T-helper 2 cell treated with Interferon-gamma antibody and Interleukin-4, amounts not matched to agents 100 ng/mL and 5 ng/mL, for 36 hours (primary cell): ENCODE results near the gene RBBP6. TPM values are rescaled to one million over a fixed set of nuclear protein-coding genes. Genes with fewer than 3 reads are reported as not detected.
"Not testable (repeated sequence)": the region's sequence is repeated elsewhere in the genome, so short reads cannot be mapped to it uniquely, and the experiment has no call there.

Experiments
- intact Hi-C: fragments of 100-400 bp; cut with micrococcal nuclease; formaldehyde crosslinking; loops from one replicate; pipeline ENCODE4 v1.15.1; 2023
- total RNA-seq: library from RNA; stranded (reverse); gene quantifications from 2 replicates; pipeline ENCODE4 v1.2.3, GENCODE V29; 2022

Gene RBBP6
- total RNA-seq, 1 donor from 2014 or later, result 64.1 TPM

- intact Hi-C loops, result no loop called here
These were observed 13.4 kb downstream of the RBBP6 start for GRCh38 chr16:24552705-24553246.

GRCh38 chr16:24553983-24554382 is 14.6 kb downstream of the RBBP6 start:
- intact Hi-C loops, result no loop called here

GRCh38 chr16:24555346-24555872 is 16.0 kb downstream of the RBBP6 start:
- intact Hi-C loops, result no loop called here

- intact Hi-C loops, result no loop called here
These were observed 23.4 kb downstream of the RBBP6 start for GRCh38 chr16:24562811-24563210.

- intact Hi-C loops, result no loop called here
These were observed 29.0 kb downstream of the RBBP6 start for GRCh38 chr16:24568392-24568791.

GRCh38 chr16:24571096-24571495 is 31.7 kb downstream of the RBBP6 start:
- intact Hi-C loops, result no loop called here

GRCh38 chr16:24572069-24572468 is 32.7 kb downstream of the RBBP6 start:
- intact Hi-C loops, result no loop called here

GRCh38 chr16:24573141-24573540 is 33.8 kb downstream of the RBBP6 start:
- intact Hi-C loops, result no loop called here

- intact Hi-C loops, result not testable (repeated sequence)
These were observed 35.4 kb downstream of the RBBP6 start for GRCh38 chr16:24574515-24575485.

- intact Hi-C loops, result not testable (repeated sequence)
These were observed 36.4 kb downstream of the RBBP6 start for GRCh38 chr16:24575791-24576190.

- intact Hi-C loops, result no loop called here
These were observed 37.8 kb downstream of the RBBP6 start for GRCh38 chr16:24577167-24577566.

GRCh38 chr16:24580665-24581064 is 41.3 kb downstream of the RBBP6 start:
- intact Hi-C loops, result no loop called here

GRCh38 chr16:24583494-24583893 is 44.1 kb downstream of the RBBP6 start:
- intact Hi-C loops, result no loop called here

GRCh38 chr16:24589997-24590396 is 50.6 kb downstream of the RBBP6 start:
- intact Hi-C loops, result no loop called here

- intact Hi-C loops, result no loop called here
These were observed 59.5 kb downstream of the RBBP6 start for GRCh38 chr16:24598777-24599437.

GRCh38 chr16:24609417-24609739 is 70.0 kb downstream of the RBBP6 start:
- intact Hi-C loops, result no loop called here

- intact Hi-C loops, result no loop called here
These were observed 70.5 kb downstream of the RBBP6 start for GRCh38 chr16:24609740-24610415.

GRCh38 chr16:24610416-24610755 is 71.0 kb downstream of the RBBP6 start:
- intact Hi-C loops, result no loop called here

GRCh38 chr16:24611310-24611709 is 71.9 kb downstream of the RBBP6 start:
- intact Hi-C loops, result no loop called here

- intact Hi-C loops, result no loop called here
These were observed 73.3 kb downstream of the RBBP6 start for GRCh38 chr16:24612656-24613055.

GRCh38 chr16:24613267-24613666 is 73.9 kb downstream of the RBBP6 start:
- intact Hi-C loops, result not testable (repeated sequence)

GRCh38 chr16:24617502-24617901 is 78.1 kb downstream of the RBBP6 start:
- intact Hi-C loops, result no loop called here
